Measurements from ENCODE around the gene GMDS.
"Not testable (repeated sequence)": the region's sequence is repeated elsewhere in the genome, so short reads cannot be mapped to it uniquely, and the experiment has no call there.

Gene GMDS

DNA sequence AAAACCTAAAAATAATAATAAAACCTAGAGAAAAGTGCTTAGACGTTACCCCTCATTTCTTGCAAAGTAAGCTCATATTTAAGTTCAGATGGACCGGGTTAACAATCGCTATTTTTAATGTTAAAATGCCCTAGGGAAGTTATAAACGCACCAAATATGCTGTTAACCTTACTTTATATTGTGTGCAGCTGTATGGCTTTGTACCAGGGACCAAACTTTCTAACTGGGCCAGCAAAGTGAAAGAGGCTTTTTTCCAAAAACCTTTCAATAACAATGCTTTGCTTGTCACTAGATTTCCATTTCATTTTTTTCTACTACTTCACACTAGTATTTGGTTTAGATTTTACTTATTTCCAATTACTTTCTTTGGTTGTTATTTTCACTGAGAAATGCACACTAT is 387.2 kb downstream of the GMDS start:
- DNase-seq (ENCODE audit: low read depth) = no peak

DNA sequence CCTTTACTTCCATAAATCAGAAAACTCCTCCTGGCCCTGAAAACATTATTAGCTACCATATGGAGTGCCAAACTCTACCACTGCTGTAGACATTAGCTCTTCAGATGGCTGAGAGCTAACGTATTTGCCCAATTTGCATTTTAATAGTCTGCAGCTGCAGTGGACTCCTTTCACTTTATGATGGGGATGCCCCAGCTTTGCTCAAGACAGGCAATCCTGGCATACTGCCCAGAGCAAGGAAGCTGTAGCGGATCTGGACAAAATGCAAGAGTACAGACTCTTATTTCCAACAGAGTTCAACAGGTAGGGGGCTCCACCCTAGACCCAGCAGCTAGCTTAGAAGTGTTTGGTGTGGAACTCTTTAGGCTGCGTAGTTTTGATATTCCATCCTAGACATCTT is 389.0 kb downstream of the GMDS start:
- peak; percentile 21 for DNase-seq (ENCODE audit: low read depth)

DNA sequence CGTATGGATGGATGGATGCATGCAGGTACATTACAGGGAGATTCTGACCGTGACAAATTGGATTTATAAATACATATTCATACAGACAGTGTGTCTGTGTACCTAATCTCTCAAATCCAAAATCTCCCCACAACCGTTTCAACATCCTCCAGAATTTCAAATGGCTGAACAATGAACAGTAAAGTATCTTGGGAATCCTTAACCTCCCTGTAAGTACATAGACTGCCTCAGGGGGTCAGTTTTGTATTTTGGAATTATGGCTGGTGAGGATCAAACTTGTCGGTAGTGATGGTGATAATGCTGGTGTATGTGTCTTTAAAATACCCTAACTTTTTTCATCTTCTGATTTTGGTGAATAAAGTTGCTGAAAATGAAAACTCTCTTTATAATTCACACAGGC is 389.5 kb downstream of the GMDS start:
- DNase-seq (ENCODE audit: low read depth) = no peak

DNA sequence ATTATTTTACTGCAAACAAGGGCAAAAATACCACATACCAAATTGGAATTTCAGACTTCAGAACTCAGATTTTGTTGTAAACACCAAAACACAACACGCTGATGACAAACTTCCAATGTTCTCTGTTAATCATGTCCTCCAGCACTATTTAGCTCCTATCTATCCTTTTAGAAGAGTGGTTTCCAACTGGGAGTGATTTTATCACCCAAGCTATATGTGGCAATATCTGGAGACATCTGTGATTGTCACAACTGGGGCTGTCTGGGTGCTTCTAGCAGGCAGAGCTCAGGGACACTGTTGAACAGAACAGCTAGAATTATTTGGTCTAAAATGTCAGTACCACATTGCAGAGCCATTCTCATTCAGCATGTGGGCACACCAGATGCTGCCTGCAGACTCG is 391.1 kb downstream of the GMDS start:
- DNase-seq (ENCODE audit: low read depth) = no peak

DNA sequence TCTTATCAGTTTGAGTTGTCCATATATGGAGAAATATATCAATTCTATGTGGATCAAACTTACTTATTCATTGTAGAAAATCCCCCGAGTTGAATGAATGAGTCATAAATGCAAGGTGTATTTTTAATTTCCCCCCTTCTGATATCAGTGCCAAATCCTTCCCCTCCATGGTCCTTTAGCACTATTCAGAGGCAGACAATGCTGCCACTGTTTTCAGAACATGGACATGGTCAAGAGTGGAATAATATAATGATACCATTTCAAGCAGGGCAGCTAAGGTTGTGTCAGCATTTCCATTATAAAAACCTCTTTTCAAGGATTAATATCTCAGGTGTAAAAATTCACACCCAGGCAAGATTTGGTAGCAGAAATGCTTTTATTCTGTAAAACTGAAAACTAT is 391.6 kb downstream of the GMDS start:
- no peak for DNase-seq (ENCODE audit: low read depth)

DNA sequence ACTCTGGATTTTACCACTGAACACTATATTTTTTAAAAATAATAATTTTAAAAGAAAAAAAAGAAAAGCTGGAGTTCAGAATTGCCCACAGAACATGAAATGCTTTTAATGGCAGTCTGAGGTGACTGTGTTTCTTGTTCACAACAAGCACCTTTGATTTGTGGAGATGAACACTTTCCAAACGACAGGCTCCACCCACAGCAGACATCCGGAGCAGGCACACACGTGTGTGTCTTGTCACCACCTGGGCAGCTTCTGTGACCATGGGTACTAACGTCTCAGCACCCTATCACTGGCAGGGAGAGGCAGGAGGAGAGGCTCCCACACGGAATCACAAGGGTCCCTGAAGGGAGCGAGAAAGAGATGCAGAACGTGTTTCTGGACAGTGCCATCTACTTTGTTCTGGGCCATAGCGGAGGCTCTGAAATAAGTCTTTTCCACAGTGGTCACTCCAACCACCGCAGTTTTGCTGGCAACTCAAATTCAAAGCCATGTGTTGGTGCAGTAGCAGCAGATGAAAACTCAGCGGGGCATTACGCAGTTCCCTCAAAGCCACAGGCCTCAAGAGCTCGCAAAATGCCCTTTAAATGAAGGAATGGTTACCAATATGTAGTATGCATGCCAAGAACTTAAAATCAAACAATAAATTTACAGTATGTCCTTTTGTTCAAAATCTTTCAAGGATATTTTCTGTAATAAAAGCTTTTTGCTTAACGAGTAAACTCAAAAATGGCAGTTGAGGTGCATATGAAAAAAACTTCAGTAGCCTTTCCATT is 393.5 kb downstream of the GMDS start:
- no peak for DNase-seq (ENCODE audit: low read depth)

DNA sequence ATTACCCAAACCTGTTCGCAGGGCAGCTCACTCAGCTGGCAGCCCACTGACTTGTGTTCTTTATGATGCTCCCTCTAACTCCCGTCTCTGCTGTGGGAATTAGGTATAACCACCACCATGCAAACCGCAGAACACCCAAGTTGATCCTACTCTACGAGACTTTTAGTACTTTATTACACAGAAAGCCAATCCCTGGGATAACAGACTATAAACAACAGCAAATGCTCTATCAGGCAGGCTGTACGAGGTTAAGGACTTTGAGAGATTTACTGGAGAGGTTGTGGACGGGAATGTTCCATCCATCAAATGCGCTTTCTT is 394.6 kb downstream of the GMDS start:
- peak; percentile 65 for DNase-seq (ENCODE audit: low read depth)

DNA sequence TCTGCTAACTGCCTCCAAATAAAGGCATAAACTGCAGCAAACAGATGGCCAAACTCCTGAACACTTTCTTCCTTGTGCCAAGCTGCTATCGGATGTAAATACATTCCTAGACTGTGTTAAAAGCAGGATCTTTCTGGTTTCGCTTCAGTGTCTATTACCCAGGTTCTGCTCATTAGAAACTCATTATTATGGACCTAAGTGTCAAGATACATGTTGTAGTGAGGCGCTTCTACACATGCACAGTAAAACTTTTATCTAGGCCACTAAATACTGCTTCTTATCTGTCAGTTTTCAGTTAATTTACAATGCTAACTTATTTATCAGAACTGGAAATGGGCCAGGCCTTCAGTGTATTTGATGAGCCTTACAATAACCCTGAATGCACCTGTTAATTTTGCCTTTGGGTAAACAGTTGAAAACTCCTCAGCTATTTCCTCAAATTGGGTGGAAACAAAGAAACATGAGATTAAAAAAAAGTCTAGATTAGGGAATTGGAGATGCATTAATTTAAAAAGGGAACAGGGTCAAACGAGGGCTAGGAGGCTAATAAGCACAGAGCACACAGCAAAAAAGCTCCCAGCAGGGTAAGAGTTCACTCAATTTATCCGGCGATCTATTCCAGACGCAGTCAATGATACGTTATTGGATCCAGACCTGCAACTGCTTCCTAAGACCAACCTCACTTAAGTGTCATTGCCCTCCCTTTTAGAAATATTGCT is 395.1 kb downstream of the GMDS start:
- DNase-seq (ENCODE audit: low read depth) = no peak

DNA sequence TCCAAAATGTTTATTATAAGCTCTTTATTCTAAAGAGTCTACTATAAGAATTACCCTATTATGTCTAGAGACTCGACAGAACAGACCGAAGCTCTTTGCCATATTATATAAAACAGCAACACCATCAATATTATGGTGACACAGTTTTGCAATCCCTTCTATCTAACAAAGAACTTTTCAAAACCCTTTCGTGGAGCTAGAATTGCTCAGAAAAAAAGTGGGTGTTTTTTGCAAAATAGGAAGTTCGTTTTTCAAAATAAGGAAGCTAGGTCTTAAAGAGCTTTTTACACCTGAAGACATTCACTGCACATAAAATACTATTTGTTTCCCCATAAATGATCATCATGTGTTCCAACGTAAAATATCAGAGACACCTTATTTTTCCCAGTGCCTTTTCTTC is 395.7 kb downstream of the GMDS start:
- DNase-seq (ENCODE audit: low read depth) = no peak

DNA sequence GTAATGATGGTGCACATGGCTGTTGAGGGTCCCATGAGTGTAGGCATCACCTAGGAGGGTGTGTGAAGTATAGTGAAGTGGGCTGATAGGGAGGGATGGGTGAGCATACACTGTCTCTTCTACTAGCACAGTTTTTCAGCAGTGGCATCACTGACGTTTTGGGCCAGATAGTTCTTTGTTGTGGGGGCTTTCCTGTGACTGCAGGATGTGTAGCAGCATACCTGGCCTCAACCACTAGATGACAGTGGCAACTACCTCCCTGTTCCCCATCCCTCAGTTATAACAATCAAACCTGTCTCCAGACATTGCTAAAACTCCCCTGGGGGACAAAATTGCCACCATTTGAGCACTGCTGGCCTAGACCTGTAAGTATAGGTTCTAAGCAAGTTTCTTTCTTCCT is 396.7 kb downstream of the GMDS start:
- DNase-seq (ENCODE audit: low read depth) = no peak

DNA sequence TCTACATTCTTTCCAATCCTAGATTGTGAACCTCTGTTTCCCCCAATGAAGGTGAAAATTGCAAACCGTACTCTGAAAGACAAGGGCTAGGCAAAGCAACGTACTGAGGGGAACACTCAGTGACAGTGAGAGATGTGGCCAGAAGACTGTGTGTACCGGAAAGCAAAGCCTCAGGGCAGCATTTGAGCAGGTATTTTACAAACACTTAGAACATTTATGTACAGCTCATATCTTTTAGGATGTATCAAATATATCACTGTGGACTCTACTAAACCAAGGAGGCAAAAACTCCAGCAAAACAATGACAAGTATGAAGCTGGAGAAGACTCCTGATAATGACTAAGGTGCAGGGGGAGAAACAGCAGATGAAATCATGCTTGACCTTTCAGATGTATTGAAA is 398.8 kb downstream of the GMDS start:
- no peak for DNase-seq (ENCODE audit: low read depth)

DNA sequence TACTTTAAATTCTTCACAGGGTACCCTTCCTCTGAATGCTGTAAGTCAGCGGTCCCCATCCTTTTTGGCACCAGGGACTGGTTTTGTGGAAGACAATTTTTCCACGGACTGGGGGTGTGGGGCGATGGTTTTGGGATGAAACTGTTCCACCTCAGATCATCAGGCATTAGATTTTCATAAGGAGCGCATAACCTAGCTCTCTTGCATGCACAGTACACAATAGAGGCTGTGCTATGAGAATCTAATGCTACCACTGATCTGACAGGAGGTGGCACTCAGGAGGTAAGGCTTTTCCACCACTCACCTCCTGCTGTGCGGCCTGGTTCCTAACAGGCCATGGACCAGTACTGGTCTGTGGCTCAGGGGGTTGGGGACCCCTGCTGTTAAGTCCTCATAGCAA is 399.9 kb downstream of the GMDS start:
- not testable (repeated sequence) for DNase-seq (ENCODE audit: low read depth)

DNA sequence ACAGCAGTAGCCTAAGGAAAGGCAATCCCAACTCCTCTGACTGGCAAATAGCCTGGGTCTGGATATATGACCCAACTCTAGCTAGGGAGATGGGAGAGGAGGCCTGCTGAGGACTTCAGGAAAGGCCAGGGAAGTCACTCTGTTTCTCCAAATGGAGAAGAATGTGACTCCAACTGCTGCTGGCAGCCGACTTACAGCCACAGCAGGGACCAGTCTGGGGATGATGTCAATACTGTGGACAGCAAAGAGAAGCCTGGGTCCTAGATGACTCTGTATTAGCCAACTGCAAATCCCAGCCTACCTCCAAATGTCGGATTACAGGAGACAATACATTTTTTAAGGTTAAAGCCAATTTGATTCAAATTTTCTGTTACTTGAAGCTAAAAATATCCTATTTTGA is 403.1 kb downstream of the GMDS start:
- no peak for DNase-seq (ENCODE audit: low read depth)

DNA sequence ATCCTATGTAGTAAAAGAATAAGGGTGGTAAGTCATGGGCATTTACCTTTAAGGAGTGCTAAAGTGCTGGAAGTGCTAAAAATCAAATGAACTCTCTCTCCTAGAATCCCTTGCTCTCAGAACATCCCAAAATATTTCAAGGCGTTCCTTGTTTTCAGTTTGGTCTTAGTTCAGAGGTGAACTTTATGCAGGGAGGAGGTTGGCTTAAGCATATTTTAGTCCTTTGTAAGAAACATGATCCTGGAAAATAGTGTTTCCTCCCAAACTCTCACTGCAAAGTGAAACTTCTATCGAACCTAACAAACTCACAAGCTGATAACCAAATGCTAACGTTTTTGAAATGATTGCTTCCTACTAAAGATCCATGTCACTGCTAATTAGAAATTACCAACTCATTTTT is 404.3 kb downstream of the GMDS start:
- DNase-seq (ENCODE audit: low read depth) = no peak

DNA sequence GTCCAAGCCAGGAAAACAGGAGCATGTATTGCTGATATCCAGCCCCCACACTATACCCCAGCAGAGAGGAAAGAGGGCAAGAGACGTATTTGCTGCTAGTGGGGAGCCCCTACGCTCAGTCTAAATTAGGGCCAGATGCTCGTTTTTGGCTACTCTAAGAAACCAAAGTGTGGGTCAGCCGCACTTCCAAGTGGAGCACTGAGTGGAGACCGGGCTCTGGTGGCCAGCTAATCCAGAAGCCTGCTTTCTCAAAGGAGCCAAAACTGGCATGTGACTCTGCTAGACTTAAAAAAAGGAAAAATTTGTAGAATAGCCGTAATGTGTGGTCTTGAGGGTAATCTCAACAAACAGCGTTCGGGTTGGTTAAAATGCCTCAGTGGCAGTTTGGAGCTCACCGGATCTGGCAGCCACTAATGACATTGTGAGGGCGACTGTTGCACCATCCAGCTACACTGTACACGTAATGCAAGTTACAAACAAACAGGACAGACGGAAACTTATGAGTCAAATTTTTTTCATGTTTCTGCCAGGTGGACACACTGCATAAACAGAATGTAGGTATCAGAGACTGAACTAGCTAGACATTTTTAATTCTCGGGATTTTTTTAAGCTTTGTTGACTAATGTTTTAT is 404.8 kb downstream of the GMDS start:
- no peak for DNase-seq (ENCODE audit: low read depth)

DNA sequence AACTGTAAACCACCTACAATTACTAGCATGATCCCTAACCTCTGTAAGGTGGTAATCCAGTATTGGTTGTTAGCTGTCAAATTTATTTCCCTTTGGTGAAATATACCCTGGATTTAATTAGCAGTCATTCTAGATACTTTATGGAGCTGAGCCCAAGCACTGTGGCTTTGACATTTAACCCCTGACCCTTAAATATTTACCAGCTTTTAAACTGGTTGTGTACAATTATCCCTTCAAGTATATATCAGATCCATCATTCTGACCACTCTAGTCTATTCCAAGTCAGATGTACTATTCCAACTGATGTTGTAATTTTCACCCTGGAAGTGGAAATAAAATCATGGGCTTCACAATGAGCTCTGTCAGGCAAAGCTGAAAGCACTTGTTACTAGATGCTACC is 406.0 kb downstream of the GMDS start:
- no peak for DNase-seq (ENCODE audit: low read depth)

DNA sequence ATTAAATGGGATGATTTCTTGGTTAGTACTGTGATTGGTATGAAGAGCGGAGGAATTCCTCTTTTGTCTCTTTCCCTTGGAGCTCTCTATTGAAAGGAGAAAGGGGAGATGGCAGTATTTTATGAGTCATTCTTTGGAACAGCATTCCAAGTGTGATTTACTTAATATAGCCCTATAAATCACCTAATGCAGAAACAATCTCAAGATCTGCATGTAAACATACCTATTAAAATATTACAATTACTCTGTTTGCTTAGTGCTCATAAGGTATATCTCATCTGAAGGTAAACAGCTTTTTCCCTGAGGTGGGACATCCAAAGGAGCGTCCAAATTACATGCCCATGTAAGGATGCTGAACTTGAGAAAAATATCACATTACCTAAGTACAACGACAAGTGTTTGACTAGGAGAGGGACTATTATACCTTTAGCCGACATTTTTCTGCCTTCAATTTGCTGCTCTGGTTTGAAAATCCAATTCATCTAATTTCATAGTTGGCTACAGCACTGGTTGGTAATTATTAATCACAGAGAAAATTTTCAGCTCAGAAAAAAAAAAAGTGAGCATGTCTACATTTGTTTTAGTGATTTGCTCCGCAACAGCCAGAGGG is 406.7 kb downstream of the GMDS start:
- DNase-seq (ENCODE audit: low read depth) = no peak

DNA sequence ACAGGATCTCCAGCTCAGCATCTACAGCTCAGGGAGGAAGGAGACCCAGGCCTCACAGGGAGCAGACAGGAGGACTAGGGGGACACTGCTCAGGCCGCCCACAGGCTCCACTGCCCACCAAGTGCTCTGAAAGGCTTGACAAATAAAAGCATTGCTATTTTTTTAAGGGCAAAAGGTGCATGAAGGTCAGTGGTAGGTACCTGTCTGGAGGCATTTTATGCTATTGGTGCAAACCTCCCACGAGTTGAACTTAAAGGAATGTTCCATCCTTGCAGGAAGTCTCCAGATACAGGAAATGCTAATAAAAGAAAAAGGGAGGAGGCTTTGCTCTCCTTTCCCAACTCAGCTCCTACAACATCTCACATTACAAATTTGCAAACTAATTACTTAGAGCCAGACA is 407.6 kb downstream of the GMDS start:
- no peak for DNase-seq (ENCODE audit: low read depth)

DNA sequence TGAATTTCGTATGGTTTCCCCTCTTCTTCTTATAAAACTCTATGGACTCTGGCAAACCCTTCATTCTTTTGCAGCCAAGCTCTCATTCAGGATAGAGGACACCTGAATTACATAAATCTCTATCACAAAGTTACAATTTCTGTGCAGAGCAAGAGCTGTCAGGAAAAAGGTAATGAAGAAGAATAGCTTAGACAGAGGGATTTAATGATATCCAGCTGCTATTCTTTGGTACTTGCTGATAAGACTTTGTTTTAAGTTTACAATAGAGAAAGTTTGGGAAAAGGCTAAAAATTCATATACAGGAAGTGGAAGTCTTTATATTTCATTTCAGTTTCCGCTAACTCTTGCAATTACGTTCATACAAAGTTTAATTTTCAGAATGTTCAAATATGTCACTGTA is 408.7 kb downstream of the GMDS start:
- DNase-seq (ENCODE audit: low read depth) = no peak

DNA sequence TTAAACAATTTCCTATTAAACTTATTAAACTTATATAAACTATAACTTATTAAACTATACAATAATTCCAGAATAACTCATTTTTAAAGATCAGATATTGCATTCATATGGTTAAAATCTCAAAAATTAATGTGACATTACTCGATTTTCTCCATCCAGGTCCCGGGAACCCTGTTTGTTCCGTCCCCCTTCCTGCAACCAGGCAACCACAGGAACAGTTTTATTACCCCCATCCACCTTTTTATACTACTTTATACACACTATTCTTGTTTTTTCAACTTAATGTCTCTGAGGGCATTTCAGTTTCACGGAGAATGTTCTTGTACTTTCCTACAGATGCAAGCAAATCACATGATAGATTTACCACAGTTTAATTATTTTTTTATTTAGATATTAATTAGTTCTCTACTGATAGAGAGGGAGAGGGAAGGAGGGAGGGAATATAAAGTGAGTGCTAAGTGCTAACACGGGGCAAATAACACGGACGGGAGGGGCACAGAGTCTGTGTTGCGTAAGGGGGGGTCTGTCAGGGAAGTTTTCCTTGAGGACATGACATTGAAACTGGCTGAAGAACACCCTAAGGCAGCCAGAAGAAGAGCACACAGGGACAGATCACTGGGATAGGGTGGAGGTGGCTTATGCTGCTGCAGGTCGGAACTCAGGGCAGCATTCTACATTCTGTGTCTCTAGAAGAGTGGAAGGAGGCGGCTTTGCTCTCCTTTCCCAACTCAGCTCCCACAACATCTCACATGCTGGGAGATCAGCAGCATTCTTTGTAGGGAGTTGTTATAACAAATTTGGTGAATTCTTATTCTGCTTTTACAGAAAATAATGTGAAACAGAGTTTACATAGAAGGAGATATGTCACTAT is 410.5 kb downstream of the GMDS start:
- DNase-seq (ENCODE audit: low read depth) = no peak

DNA sequence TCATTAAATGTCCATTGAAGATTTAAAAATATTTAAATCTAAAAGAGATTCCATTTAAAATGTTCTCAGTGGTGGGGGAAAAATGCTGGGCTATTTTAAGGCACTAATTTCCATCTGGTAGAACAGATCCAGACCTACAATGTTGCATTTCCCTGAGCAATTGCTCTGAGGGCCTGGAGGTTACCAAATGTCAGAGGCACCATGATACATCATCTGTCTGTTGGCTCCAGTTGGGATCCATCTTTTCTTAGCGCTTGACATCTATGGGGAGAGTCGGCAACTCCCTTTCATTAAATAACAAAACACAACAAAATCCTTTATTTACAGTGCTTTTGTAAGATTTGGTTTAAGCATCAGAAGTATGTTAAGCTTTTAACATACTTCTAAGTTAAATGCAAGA is 411.2 kb downstream of the GMDS start:
- DNase-seq (ENCODE audit: low read depth) = no peak

Measured in amniotic epithelial cell (primary cell).